Mesothelial cell of epicardium (in vitro differentiated cells): ENCODE results near the gene GPBAR1. TPM values are rescaled to one million over a fixed set of nuclear protein-coding genes. Genes with fewer than 3 reads are reported as not detected.
"Not testable (repeated sequence)": the region's sequence is repeated elsewhere in the genome, so short reads cannot be mapped to it uniquely, and the experiment has no call there.

ENCODE experiments used
- DNase-seq, 2 experiments: peaks; one replicate each; pipeline ENCODE4 v3.0.0; 2021; ENCODE audit warnings: low spot score in 2 of 2; ENCODE audit not compliant: unreplicated experiment in 2 of 2
- H3K27ac Mint-ChIP-seq: 2 replicates; pipeline ENCODE4 v1.8.0; 2021; ENCODE audit warnings: mixed read lengths
- H3K27me3 Mint-ChIP-seq: 2 replicates; pipeline ENCODE4 v1.8.0; 2021; ENCODE audit warnings: low read depth, mixed read lengths
- H3K36me3 Mint-ChIP-seq: 2 replicates; pipeline ENCODE4 v1.8.0; 2021; ENCODE audit warnings: mixed read lengths
- H3K4me1 Mint-ChIP-seq: 2 replicates; pipeline ENCODE4 v1.8.0; 2021; ENCODE audit warnings: mixed read lengths
- H3K4me3 Mint-ChIP-seq: 2 replicates; pipeline ENCODE4 v1.8.0; 2021; ENCODE audit warnings: mild to moderate bottlenecking, moderate library complexity, mixed read lengths
- H3K9me3 Mint-ChIP-seq: 2 replicates; pipeline ENCODE4 v1.8.0; 2021; ENCODE audit warnings: mixed read lengths
- CTCF ChIP-seq: fragments of 200-600 bp; sonication (generic); IDR thresholded peaks from one replicate; pipeline ENCODE4 v1.5.0; 2021; ENCODE audit warnings: antibody characterized with exemption; ENCODE audit not compliant: unreplicated experiment
- microRNA-seq: library from miRNA; unstranded; fragments of <30 nt; microRNA quantifications from one replicate; pipeline ENCODE4 v1.2.0, GENCODE V29; 2021; ENCODE audit warnings: inconsistent platforms, mixed read lengths
- total RNA-seq: library from RNA; stranded (reverse); gene quantifications from 3 replicates; pipeline ENCODE4 v1.2.1, GENCODE V29; 2021

GPBAR1 gene
- total RNA-seq, 1 donor from 2014 or later: 0.78 TPM

GRCh38 chr2:218307415-218308090, 46.7 kb downstream of the GPBAR1 start:
- H3K4me3 Mint-ChIP-seq: no peak overlapping the region
- peaks cover 29% of the 10 kb centered on the region for H3K4me1 Mint-ChIP-seq
- no peaks in the 10 kb centered on the region for H3K9me3 Mint-ChIP-seq
- no peaks in the 10 kb centered on the region for H3K27me3 Mint-ChIP-seq
- TF ChIP-seq CTCF: no peak
- no peak for DNase-seq
- no peaks in the 10 kb centered on the region for H3K36me3 Mint-ChIP-seq
- H3K27ac Mint-ChIP-seq: peak overlapping the region; percentile 55

GRCh38 chr2:218310853-218311540, 50.2 kb downstream of the GPBAR1 start:
- H3K9me3 Mint-ChIP-seq: no peaks in the 10 kb centered on the region
- no peak for DNase-seq
- TF ChIP-seq CTCF: no peak
- peaks cover 38% of the 10 kb centered on the region for H3K4me1 Mint-ChIP-seq
- no peak overlapping the region for H3K4me3 Mint-ChIP-seq
- no peaks in the 10 kb centered on the region for H3K27me3 Mint-ChIP-seq
- peak overlapping the region; percentile 94 for H3K27ac Mint-ChIP-seq
- H3K36me3 Mint-ChIP-seq: no peaks in the 10 kb centered on the region

GRCh38 chr2:218311541-218312266, 50.9 kb downstream of the GPBAR1 start:
- not testable (repeated sequence) for DNase-seq, H3K9me3 Mint-ChIP-seq, H3K36me3 Mint-ChIP-seq, H3K27me3 Mint-ChIP-seq
- Mint-ChIP-seq H3K4me3 (peak overlapping the region; percentile 8), H3K4me1 (peaks cover 43% of the 10 kb centered on the region), H3K27ac (peak overlapping the region; percentile 94)

- no peak overlapping the region for H3K4me3 Mint-ChIP-seq
- peak overlapping the region; percentile 94 for H3K27ac Mint-ChIP-seq
- H3K4me1 Mint-ChIP-seq: peaks cover 49% of the 10 kb centered on the region
- no peaks in the 10 kb centered on the region for H3K27me3 Mint-ChIP-seq
- no peaks in the 10 kb centered on the region for H3K36me3 Mint-ChIP-seq
- H3K9me3 Mint-ChIP-seq: no peaks in the 10 kb centered on the region
- DNase-seq: no peak
- no peak for TF ChIP-seq CTCF
Measured at GRCh38 chr2:218312267-218312756, 51.5 kb downstream of the GPBAR1 start.

- Mint-ChIP-seq H3K4me3 (no peak overlapping the region), H3K36me3 (no peaks in the 10 kb centered on the region), H3K9me3 (no peaks in the 10 kb centered on the region), H3K4me1 (peaks cover 51% of the 10 kb centered on the region), H3K27me3 (no peaks in the 10 kb centered on the region), H3K27ac (peak overlapping the region; percentile 82)
- TF ChIP-seq CTCF: no peak
- no peak for DNase-seq
Measured at GRCh38 chr2:218313356-218313755, 52.5 kb downstream of the GPBAR1 start.

Small RNA genes within 50 kb of the gene (microRNA-seq; reads per million reads assigned to microRNA genes)
- gene MIR6513: 4.4 reads per million, percentile 15 among the genes with 10 or more reads in this experiment

Other genes with a start within 250 kb of the GPBAR1 start
- not detected in 3 replicates for gene RUFY4, start 191.8 kb upstream of the GPBAR1 start, total RNA-seq
- 0.31 to 0.83 TPM (median 0.32 TPM) in 3 replicates for gene CXCR2, start 135.0 kb upstream of the GPBAR1 start, total RNA-seq
- gene CXCR1, start 94.1 kb upstream of the GPBAR1 start, total RNA-seq: not detected in 3 replicates
- gene ARPC2, start 43.8 kb upstream of the GPBAR1 start, total RNA-seq: 274 to 279 TPM (median 276 TPM) in 3 replicates
- 66.6 to 67.2 TPM (median 67.1 TPM) in 3 replicates for gene AAMP, start 9.1 kb downstream of the GPBAR1 start, total RNA-seq
- 63.2 to 70.4 TPM (median 69.5 TPM) in 3 replicates for gene PNKD, start 9.5 kb downstream of the GPBAR1 start, total RNA-seq
- gene TMBIM1, start 31.5 kb downstream of the GPBAR1 start, total RNA-seq: 74.9 to 82.6 TPM (median 80.7 TPM) in 3 replicates
- 0.16 TPM in 1 of 3 replicates, not detected in the others for gene CATIP, start 95.8 kb downstream of the GPBAR1 start, total RNA-seq
- 0.53 to 0.79 TPM (median 0.76 TPM) in 3 replicates for gene SLC11A1, start 121.3 kb downstream of the GPBAR1 start, total RNA-seq
- 134 to 142 TPM (median 136 TPM) in 3 replicates for gene CTDSP1, start 138.9 kb downstream of the GPBAR1 start, total RNA-seq
- 0.29 to 0.64 TPM (median 0.54 TPM) in 3 replicates for gene VIL1, start 158.1 kb downstream of the GPBAR1 start, total RNA-seq